Measurements from ENCODE around the gene ANGEL1.

ANGEL1 gene

DNA sequence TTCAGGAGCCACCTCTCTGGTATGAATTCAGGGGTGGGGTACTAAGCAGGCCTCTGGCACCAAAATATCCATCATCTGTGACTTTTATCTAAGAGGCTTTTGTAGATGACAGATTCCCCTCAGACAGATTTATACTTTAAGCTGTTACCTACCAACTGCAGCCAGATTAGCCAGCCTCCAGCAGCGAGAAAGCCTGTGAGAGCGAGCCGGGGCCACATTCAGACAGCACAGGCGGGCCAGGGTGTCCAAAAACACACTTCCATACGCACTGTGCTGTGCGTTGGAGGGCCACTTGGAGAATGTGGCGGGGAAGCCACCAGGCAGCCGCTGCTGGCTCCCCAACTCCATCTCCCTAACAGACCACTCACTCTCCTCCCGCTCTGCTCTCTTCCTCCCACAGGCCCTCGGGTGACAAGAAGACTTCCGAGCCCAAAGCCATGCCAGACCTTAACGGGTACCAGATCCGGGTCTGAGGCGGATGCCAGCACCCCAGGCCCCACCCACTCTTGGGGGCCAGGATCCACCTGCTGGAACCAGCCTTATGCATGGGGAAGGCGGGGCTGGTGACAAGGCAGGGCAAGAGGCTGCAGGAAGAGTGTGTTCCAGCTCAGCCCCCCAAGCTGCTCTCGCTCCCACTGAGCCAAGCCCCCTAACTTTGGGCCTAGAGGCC is 34.0 kb downstream of the ANGEL1 start:
- DNase-seq: peak; percentile 61

DNA sequence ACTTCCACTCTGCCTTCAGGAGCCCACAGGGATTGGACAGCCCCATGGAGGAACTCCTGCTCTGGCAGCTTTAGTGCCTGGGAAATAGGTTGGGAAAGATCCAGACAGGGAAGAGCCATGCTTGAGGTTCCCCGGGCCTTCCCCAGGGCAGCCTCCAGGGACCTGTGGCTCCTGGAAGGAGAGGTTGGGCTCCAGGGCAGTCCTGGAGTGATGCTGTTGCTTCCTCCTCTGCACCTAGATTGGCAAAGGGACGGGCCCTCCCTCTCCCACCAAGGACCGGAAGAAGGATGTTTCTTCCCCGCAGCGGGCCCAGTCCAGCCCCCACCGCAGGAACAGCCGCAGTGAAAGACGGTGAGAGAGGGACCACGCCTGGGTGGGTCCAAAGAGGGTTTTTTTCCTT is 35.0 kb downstream of the ANGEL1 start:
- DNase-seq: peak; percentile 33

DNA sequence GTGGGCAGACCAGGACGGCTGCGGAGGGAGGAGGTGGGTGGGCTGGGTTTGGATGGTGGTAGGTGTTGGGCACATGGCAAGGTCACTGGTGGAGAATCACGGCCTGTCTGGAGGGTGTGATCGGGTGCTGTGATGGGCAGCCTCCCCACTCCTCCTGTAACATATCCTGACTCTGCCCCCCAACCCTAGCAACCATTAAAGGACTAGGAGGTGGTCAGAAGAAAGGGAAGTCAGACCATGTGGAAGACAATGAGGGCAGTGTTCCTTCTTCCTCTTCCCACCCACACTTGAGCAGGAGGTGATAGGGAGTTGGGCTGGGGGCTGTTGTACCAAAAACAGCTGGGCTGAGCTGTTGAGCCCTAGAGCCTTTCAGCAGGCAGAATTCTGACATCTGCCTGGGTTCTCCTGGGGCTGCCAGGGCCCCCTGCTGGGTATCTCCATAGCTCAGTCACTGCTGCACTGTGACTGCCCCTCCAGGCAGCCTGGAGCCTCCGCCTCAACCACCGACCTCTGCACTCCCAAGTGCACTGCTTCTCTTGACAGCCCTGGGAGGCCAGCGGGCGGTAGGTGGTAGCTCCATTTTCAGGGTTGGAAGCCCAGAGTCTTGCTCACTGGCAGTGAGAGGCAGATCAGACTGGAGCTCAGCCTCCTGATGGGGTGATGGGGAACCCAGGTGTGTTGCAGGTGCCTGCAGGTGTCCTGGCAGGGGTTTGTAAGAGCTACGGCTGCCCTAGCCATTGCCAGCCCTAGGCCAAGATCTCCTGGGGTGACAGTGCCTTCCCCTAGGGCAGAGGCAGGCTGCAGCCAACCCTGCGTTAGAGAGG is 36.0 kb downstream of the ANGEL1 start:
- peak; percentile 56 for DNase-seq

DNA sequence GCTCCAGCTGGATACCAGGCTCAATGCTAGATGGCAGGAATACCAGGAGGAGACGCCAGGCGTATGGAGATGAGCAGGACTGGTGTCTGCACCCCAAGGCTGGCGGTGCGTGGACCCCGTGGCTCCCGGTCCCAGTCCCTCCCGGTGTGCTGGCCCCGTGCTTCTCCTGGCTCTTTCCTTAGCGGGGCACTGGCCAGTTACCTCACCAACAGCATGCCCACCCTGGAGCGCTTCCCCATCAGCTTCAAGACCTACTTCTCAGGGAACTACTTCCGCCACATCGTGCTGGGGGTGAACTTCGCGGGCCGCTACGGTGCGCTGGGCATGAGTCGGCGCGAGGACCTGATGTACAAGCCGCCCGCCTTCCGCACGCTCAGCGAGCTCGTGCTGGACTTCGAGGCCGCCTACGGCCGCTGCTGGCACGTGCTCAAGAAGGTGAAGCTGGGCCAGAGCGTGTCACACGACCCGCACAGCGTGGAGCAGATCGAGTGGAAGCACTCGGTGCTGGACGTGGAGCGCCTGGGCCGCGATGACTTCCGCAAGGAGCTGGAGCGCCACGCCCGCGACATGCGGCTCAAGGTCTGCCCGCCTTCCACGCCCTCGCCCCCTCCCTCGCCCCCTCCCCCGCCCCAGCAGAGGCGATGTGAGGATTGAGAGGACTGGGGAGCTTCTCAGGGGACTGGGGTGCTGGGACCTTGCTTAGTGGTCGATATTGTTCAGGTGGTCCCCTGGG is 36.8 kb downstream of the ANGEL1 start:
- no peak for DNase-seq

DNA sequence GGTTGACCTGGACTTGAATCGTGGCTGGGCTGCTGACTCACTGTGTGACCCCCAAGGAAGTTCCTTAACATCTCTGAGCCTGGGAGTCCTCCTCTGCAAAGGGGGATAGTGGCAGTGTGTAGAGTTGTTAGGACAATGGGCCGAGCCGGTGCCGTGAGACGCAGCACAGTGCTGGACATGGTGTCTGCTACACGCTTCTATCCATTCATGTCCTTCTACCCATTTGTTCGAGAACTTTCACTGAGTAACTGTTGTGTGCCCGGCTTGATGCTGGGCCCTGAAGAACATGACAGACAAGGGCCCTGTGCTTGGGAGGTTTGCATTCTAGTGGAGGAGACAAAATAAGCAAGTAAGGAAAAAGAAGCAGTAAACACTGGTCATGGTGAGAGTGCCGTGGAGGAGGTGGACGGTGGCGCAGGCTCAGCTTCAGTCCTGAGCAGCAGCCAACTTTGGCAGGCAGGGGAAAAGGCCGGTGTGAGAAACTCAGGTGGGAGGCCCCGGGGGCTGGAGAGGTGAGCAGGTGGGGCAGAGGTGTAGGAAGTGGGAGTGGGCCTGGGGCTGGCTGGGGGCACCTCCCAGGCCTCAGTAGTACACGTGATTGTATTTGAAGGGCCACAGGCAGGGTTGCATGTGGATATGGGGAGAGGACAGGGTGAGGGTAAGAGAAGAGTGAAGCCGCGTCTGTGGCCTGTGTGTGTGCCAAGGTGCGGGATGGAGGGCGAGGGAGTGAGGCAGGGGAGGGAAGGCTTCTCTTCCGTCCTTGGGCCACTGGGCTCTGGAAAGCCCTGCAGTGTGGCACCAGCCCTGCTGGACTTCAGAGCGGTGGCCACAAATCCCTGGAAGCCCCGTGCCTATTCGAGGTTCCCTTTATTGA is 37.6 kb downstream of the ANGEL1 start:
- DNase-seq: peak; percentile 56

DNA sequence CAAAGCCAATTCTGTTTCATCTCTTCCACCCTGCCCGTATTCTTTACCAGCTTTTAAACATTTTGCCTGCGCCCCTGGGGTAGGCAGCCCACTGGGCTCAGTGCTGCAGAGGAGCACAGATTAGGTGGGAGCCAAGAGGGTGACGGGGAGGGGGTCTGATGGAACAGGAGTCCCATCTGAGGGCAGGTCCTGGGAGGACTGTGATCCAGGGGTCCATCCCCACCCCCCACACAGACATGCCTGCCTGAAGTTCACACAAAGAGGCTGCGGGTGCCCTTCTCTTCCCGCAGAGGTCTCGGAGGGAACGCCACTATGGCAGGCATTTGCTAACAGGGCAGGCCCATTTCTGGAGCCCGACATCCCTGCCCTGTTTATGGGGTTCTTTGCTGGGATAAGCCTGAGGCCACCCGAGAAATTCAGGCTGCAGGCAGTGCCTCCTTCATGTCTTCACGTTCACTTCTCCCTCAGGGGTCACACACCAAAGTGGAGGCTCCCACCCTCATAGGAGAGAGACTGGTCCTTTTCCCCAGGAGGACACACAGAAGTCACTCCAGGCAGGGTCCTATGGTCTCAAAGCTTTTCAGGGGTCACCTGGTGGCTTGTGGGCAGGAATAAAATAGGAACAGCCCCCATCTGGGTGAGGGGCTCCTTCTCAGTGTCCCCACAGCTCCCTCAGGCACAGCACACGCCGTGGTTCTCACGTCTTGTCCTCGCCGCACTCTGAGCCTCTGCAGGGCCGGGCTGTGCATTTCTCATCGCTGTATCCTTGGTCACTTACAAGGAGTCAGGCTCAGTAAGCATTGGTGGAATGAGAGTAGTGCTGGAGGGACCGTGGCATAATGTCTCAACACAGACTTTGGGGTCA is 38.5 kb downstream of the ANGEL1 start:
- peak; percentile 49 for DNase-seq

DNA sequence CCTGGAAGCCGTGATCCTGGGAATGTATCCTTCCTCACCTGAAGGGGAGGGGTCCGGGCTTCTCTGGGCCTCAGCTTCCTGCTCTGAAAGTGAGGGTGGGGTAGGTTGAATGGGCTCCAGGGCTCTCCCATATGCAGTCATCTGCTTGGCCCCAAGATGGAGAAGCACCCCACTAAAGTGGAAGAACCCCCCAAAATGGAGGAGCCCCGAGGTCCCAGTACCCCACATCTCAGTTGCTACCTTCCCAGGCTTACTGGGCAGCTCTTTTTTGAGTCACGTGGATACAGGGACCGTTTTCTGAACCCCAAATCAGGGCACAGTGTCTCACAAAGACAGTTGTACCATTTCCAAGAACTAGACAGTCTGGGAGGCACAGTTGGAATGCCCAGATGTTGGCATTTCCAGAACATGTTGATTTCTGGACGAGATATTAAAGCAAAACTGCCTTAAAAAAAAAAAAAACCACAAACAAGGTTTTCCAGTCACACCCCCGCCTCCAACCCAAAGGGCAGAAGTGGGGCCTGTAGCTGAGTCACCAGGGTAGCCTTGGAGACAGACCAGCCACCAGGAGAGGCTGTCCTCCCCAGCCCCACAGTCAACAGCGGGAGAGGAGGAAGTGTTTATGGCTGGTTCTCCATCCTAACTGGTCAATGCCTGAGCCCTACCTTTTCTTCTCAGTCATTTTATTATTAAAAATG is 39.3 kb downstream of the ANGEL1 start:
- DNase-seq: peak; percentile 60

DNA sequence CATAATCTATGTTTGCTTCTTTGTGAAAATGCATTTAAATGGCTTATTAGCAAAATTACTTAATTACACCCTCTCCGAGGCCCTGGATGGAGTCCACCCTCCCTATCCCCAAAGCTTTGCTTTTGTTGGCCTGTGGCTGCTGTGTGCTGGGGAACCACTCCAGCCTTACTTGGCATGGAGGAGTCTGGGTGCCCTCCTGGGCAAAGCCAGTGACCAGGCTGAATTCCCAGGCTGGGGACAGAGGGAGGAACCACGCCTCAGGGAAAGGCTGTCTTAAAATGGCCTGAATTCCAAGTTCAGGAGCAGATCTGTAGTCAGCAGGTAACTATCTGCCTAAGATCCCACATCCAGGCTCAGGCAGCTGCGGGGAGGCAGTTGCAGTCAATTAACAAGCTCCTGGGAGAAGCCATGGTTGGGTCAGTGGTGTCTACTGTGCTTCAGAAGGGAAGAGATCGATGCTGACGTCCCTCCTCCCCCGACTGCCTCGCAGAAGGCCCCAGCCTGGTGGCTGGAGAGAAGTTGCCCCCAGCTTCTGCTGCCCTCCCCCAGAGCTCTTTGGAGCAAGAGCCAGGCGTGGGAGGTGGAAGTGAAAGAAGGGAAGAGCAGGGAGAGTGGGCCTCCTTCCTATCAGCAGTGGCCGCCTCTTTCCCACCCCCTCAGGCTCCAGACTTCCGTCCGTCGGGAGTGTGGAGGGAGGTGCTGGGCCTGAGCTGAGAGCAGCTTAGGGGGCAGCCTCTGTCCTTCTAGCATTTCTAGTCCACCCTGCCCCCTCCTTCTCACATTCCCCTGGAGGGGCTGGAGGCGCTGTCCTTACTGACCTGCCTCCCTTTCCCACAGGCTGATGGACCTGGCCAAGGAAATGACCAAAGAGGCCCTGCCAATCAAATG is 40.1 kb downstream of the ANGEL1 start:
- DNase-seq: peak; percentile 39

DNA sequence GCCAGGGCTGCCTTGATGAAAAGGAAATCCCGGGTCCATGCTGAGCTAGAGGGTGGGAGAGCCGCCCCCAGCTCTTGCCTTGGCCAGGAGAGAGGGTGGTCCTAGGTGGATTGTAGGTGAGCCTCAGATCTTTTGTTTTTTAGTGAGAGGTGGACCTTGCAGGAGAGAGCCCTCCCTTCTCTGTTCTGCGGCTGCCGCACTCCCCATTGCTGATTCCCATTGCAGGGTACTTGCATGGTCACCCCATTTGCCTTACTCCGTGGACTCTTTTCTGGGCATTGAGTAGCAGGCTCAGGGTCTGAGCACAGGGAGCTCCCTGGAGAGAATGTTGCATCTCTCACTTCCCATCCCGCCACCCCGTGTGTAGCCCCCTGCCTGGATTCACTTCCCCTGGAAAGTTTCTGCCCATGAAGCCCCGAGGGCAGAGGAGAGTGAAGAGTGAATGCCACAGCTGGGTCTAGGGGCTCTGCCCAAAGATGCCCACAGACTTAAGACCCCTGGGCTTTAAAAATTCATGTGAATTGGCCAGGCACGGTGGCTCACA is 41.2 kb downstream of the ANGEL1 start:
- DNase-seq: peak; percentile 30

DNA sequence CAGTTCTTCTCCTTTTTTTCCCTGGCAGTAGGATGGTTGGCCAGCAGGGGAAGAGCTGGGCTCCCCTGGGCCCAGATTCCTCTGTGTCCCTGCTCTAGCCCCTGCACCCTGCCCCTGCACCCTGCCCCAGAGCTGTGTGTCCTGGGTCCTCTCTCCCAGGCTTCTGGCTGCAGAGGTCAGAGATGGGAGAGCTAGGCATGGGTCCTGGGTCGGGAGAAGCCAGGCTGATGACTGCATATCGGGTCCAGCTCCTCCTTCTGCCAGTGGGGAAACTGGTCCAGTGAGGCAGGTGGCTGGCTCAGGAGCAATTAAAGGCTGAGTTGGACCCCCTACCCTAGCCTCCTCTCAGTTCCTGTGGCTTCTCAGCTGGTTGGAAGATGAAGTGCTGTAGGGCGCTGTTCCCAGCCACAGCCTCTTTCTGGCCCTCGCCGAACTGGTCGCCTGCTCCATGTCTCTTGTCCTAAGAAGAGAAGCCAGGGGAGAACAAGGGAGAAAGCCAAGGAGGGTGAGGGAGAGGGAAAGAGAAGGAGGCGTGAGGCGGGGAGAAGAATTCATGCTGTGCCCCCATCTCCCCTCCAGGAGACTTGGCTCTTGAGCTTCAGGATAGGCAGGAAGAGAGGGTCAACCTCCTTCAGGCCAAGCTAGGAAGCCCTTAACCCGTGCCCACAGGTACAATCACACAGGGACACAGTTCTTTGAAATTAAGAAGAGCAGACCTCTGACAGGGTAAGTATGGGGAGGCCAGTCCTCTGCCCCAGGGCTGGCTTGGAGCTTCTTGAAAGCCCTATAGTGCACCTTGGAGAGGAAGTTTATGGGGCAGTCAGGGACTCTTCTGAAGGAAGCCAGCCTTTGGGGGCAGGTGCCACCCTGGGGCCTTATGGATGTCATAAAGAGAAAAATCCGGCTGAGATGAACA is 41.9 kb downstream of the ANGEL1 start:
- DNase-seq: peak; percentile 51

DNA sequence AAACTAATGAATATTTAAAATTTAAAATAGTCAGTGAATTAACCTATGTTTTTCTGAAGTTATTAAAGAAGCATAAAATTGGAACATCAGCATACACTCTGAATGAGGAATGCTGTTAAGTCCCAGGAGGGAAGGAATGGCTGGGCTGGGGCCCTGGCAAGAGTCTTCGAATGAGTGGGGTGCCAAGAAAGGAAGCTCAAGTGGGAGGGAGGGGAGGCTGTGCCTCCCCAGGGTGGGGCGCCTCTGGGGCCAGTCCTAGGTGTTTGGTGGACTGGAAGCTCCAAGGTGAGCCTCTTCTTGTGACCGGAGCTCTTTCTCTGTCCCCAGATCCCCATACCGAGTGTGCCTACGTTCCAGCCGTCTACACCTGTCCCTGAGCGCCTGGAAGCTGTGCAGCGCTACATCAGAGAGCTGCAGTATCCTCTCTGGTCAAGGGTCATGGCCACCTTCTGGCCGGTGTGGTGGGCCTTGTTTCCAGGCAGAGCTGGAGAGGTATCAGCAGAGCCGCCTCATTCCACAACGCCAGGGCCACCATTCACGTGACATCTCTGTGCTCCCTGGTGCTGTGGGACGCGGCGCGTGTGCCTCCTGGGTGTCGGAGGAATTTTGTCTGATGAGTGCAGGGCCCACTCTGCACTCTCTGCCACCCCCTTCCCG is 42.9 kb downstream of the ANGEL1 start:
- DNase-seq: no peak

DNA sequence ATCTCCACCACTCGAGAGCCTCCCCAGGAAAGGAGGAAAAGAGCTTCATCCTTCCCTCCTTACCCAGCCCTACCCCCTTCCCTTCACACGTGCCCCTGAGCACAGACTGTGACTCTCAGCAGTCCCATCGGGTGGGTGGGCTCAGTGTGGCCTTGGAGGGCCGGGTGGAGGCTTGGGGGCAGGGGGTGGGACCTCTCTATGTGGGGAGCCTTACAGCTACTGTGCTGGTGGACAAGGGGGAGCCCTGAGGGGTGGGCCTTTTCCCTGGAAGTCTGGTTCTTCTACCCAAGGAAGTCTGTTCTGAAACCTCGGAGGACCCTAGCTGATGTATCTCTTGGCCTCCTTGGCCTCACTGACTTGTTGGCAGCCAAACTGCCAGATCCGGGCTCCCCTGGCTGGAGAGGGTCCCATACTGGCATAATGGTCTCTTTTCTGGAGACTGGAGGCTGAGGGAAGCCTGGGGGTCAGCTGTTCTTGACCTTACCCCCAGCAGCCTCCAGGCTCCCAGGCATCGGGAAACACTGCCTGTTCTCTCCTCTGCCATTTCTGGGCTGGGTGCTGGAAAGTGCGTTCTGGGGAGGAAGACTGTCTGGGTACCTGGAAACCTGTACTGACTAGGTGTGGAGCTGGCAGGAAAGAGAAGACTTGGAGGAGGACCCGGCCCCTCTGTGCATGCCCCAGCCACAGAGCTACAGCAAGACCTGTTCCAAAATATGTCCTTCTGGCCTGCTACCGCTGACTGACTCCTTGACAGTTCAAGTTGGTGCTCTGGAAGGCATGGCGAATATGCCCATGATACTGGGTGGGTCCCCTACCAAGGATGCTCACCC is 43.8 kb downstream of the ANGEL1 start:
- DNase-seq: no peak

DNA sequence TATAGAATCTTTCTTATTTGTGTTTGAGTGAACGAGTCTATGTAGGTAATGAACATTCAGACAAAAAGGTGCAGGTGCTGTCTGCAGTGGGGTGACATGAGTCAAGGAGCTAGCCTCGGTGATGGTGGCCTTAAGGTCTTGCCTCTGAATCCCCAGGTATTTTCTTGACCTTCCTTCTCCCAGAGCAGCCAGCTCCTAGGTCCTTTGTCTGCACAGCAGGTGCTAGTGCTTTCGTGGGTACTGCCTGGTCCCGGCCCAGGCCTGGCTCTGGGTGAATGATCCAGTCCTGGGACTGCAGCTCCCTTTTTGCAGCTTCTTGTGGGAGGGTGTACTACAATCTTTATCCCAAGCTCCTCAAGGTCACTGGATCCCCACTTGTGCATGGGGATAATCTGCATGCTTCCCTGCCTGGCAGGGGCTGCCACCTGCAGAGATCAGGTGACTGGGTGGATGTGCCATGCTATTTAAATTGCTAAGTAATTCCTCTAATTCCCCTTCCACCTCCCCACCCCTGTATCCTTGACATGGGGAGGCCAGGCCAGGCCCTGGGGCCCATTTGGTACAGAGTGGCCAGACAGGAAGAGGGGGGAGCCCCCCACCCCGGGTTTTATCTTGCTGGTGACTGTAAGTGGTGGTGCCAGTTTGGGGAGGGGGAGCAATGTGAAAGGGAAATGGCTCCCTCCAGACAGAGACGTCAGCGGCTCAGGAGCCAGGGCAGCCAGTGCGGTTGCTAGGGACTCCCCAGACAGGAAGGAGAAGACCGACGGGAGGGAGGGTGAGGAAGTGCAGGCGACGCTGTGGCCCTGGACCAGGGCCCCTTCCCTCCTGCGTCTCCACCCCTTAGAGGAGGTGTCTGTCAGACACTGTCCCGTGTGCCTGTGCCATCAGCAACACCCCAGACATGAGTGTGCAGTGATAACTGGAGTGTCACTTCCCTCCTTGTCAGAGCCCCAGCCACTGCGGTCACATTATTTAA is 44.7 kb downstream of the ANGEL1 start:
- DNase-seq: peak; percentile 85

DNA sequence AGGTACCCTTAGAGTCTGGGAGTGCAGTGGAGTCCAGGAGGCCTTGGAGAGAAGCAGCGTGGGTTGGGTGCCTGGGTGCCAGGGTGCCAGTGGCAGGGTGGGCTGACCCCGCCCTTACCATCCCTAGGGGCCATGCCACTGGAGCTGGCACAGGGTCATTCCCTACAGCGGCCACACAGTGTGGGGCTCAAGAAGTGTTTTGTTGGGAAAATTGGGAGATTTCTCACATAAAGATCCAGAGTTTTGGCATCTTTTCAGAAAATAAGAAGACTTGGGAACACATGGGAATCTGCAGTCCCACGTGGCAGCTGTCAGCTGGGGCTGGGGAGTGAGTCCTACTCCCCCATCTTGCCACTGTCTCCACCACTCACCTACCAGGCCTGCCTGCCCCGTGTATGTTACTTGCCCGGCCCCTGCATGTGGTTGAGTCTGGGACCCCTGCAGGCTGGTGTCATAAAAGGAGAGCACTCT is 47.2 kb downstream of the ANGEL1 start:
- DNase-seq: no peak

Measured in activated effector memory CD4-positive, alpha-beta T cell treated with anti-CD3 and anti-CD28 coated beads, Interleukin-2, amount 50 U/mL, for 16 hours (primary cell).